Activated CD8-positive, alpha-beta memory T cell treated with anti-CD3 and anti-CD28 coated beads for 24 hours (primary cell): Measurements from ENCODE around the gene SHROOM4.

Experiments used
- DNase-seq: peaks from one replicate; pipeline ENCODE4 v3.0.0-alpha.2; 2020

Gene SHROOM4

GRCh38 chrX:50813843-50814661 is at the start of gene SHROOM4:
Gene SHROOM4 (minus strand): TSS chrX:50814194. CDS start chrX:50814018, 176 bp downstream.
- DNase-seq, result no peak

- no peak for DNase-seq
Measured at GRCh38 chrX:50863471-50863870, 49.5 kb upstream of the SHROOM4 start.

GRCh38 chrX:50860518-50860917 is 46.5 kb upstream of the SHROOM4 start:
- DNase-seq, result no peak

- DNase-seq, result no peak
Measured at GRCh38 chrX:50858548-50858947, 44.6 kb upstream of the SHROOM4 start.

GRCh38 chrX:50853399-50853798 is 39.4 kb upstream of the SHROOM4 start:
- no peak for DNase-seq

GRCh38 chrX:50852524-50852923 is 38.5 kb upstream of the SHROOM4 start:
- DNase-seq, result no peak

- no peak for DNase-seq
Measured at GRCh38 chrX:50842221-50842620, 28.2 kb upstream of the SHROOM4 start.

- DNase-seq, result no peak
Measured at GRCh38 chrX:50839730-50840129, 25.7 kb upstream of the SHROOM4 start.

GRCh38 chrX:50838820-50839600 is 25.0 kb upstream of the SHROOM4 start:
- no peak for DNase-seq

GRCh38 chrX:50827996-50828395 is 14.0 kb upstream of the SHROOM4 start:
- DNase-seq, result no peak

GRCh38 chrX:50825825-50826224 is 11.8 kb upstream of the SHROOM4 start:
- DNase-seq, result no peak

- no peak for DNase-seq
Measured at GRCh38 chrX:50818986-50819385, 5.0 kb upstream of the SHROOM4 start.

- DNase-seq, result no peak
Measured at GRCh38 chrX:50815120-50815519, 1.1 kb upstream of the SHROOM4 start.

- DNase-seq, result no peak
Measured at GRCh38 chrX:50814701-50815100, 707 bp upstream of the SHROOM4 start.

GRCh38 chrX:50812995-50813842 is 775 bp downstream of the SHROOM4 start:
- DNase-seq, result no peak

GRCh38 chrX:50805276-50805675 is 8.7 kb downstream of the SHROOM4 start:
- DNase-seq, result no peak

- no peak for DNase-seq
Measured at GRCh38 chrX:50801135-50801534, 12.9 kb downstream of the SHROOM4 start.

GRCh38 chrX:50799531-50799961 is 14.4 kb downstream of the SHROOM4 start:
- no peak for DNase-seq

- no peak for DNase-seq
Measured at GRCh38 chrX:50798783-50799182, 15.2 kb downstream of the SHROOM4 start.

- no peak for DNase-seq
Measured at GRCh38 chrX:50787099-50787498, 26.9 kb downstream of the SHROOM4 start.

- DNase-seq, result no peak
Measured at GRCh38 chrX:50780144-50780543, 33.9 kb downstream of the SHROOM4 start.

- no peak for DNase-seq
Measured at GRCh38 chrX:50779694-50780093, 34.3 kb downstream of the SHROOM4 start.

- DNase-seq, result no peak
Measured at GRCh38 chrX:50778272-50778671, 35.7 kb downstream of the SHROOM4 start.
